Endothelial cell of umbilical vein (primary cell): Measurements from ENCODE around the gene CCDC196. TPM values are rescaled to one million over a fixed set of nuclear protein-coding genes. Genes with fewer than 3 reads are reported as not detected.

Experiments
- BruUV-seq: library from RNA; stranded (reverse); fragments of 400-500 nt; replicated peaks from 2 replicates; lab custom pipeline; 2021; lab: Mats Ljungman, UMichigan
- CTCF ChIA-PET: fragments of 300-600, 350-600 bp; sonication (Branson Sonifier 250); formaldehyde crosslinking; loops from one replicate; lab custom pipeline; 2021; ENCODE audit warnings: antibody characterized with exemption, inconsistent platforms; lab: Charles Lee
- POLR2A ChIA-PET: fragments of 300-600, 350-600 bp; sonication (Branson Sonifier 250); formaldehyde crosslinking; loops from one replicate; lab custom pipeline; 2021; ENCODE audit warnings: antibody characterized with exemption, inconsistent platforms; lab: Charles Lee
- DNase-seq: peaks from one replicate; pipeline ENCODE4 v3.0.0-alpha.2; 2011; ENCODE audit warnings: low read depth, low spot score
- FAIRE-seq: peaks from 2 replicates; lab custom pipeline; 2011; peaks lifted over from hg19 to GRCh38; lab: Jason Lieb, UNC
- H2AFZ ChIP-seq: 2 replicates; pipeline ENCODE4 v1.6.0; 2012; ENCODE audit warnings: low read depth, low read length, control low read depth, inconsistent platforms
- H3K27ac ChIP-seq: 2 replicates; pipeline ENCODE4 v1.5.1; 2011; ENCODE audit warnings: low read depth, mild to moderate bottlenecking, control low read depth, low read length, moderate library complexity; ENCODE audit not compliant: insufficient read depth
- H3K27me3 ChIP-seq, 2 experiments: 2 replicates each; pipeline versions ENCODE4 v1.6.0 to v1.6.1; 2011; ENCODE audit warnings: low read length in 2 of 2, mixed read lengths in 1 of 2; ENCODE audit not compliant: control insufficient read depth in 2 of 2, insufficient read depth in 2 of 2
- H3K36me3 ChIP-seq, 2 experiments: 2 replicates in 1 of 2; 3 replicates in 1 of 2; pipeline ENCODE4 v1.5.1; 2011; ENCODE audit warnings: low read length in 2 of 2, mild to moderate bottlenecking in 1 of 2, moderate library complexity in 1 of 2; ENCODE audit not compliant: control insufficient read depth in 2 of 2, insufficient read depth in 2 of 2; ENCODE audit errors: extremely low read depth in 1 of 2
- H3K4me1 ChIP-seq: 3 replicates; pipeline ENCODE4 v1.5.1; 2011; ENCODE audit warnings: mild to moderate bottlenecking, low read length; ENCODE audit not compliant: control insufficient read depth, insufficient read depth; ENCODE audit errors: extremely low read depth
- H3K4me2 ChIP-seq: 2 replicates; pipeline ENCODE4 v1.6.1; 2011; ENCODE audit warnings: low read length, control low read depth, mixed read lengths; ENCODE audit not compliant: insufficient read depth
- H3K4me3 ChIP-seq, 3 experiments: fragments of 200-600 bp in 1 of 3; sonication (generic), shearing (Covaris generic) in 1 of 3; replicated peaks in 1 of 3; 2 replicates each; pipeline ENCODE4 v1.5.1; 2011 to 2016; ENCODE audit warnings: control low read depth in 3 of 3, low read length in 3 of 3, mild to moderate bottlenecking in 2 of 3, inconsistent platforms in 1 of 3, low read depth in 1 of 3, moderate library complexity in 1 of 3; ENCODE audit not compliant: insufficient read depth in 1 of 3
- H3K79me2 ChIP-seq: 2 replicates; pipeline ENCODE4 v1.6.0; 2012; ENCODE audit warnings: low read length, inconsistent platforms; ENCODE audit not compliant: control insufficient read depth, insufficient read depth
- H3K9ac ChIP-seq: replicated peaks from 2 replicates; pipeline ENCODE3; 2011; ENCODE audit warnings: low read length, control low read depth; ENCODE audit not compliant: insufficient read depth; ENCODE audit errors: extremely low read depth
- H3K9me1 ChIP-seq: replicated peaks from 3 replicates; pipeline ENCODE4 v1.6.0; 2011; ENCODE audit warnings: mild to moderate bottlenecking, low read length; ENCODE audit not compliant: control insufficient read depth, insufficient read depth; ENCODE audit errors: extremely low read depth
- H3K9me3 ChIP-seq: replicated peaks from 2 replicates; pipeline ENCODE4 v1.5.1; 2012; ENCODE audit warnings: low read length, inconsistent platforms; ENCODE audit not compliant: control insufficient read depth, insufficient read depth
- H4K20me1 ChIP-seq: replicated peaks from 2 replicates; pipeline ENCODE3; 2011; ENCODE audit warnings: mild to moderate bottlenecking, low read length; ENCODE audit not compliant: control insufficient read depth, insufficient read depth; ENCODE audit errors: extremely low read depth
- EZH2 ChIP-seq: IDR thresholded peaks from 2 replicates; pipeline ENCODE4 v1.6.1; 2012; ENCODE audit warnings: borderline replicate concordance, low read depth, mild to moderate bottlenecking, moderate library complexity, low read length, inconsistent platforms; ENCODE audit not compliant: severe bottlenecking
- FOS ChIP-seq: IDR thresholded peaks from 2 replicates; pipeline ENCODE4 v1.6.1; 2011; ENCODE audit warnings: mild to moderate bottlenecking, low read length, moderate library complexity, borderline replicate concordance; ENCODE audit not compliant: insufficient read depth
- MYC ChIP-seq: IDR thresholded peaks from one replicate; pipeline ENCODE4 v1.6.1; 2011; ENCODE audit warnings: mild to moderate bottlenecking, low read depth, low read length
- POLR2A ChIP-seq: IDR thresholded peaks from 2 replicates; pipeline ENCODE4 v1.6.1; 2012; ENCODE audit warnings: low read depth, mild to moderate bottlenecking, control low read depth, low read length
- dilution Hi-C: fragments of 300-500 bp; cut with MboI; formaldehyde crosslinking; loops from one replicate; pipeline ENCODE4 v1.15.0; 2019; ENCODE audit warnings: low sequenced_read_pairs; ENCODE audit not compliant: extremely low pct_ligation_motif_present
- intact Hi-C: fragments of 100-400 bp; cut with micrococcal nuclease; formaldehyde crosslinking; loops from one replicate; pipeline ENCODE4 v1.10.0; 2022
- polyA plus RNA-seq, 4 experiments: library from polyadenylated mRNA; depleted of rRNA in 3 of 4; stranded (reverse) in 3 of 4; unstranded in 1 of 4; fragments of >200 nt; gene quantifications; 2 replicates each; pipeline versions ENCODE4 v1.2.1 to v1.2.3, GENCODE V29; 2011 to 2012; ENCODE audit warnings: missing spikeins in 1 of 4
- total RNA-seq: library from RNA; stranded (reverse); gene quantifications from 2 replicates; pipeline ENCODE4 v1.2.3, GENCODE V29; 2021

Gene CCDC196
- total and polyA plus RNA-seq, 2 donors (not counting 3 experiments of a cell fraction or from before 2014, with no cell fraction given): not detected

- no peaks in the 10 kb centered on the region for H3K9me1 ChIP-seq
- TF ChIP-seq EZH2: no peak
- no peak for TF ChIP-seq FOS
- ChIA-PET POLR2A (no interaction called here), CTCF (interaction anchor here (1.0 to 1.7 kb wide), 4 partner anchors 11 to 851 kb away, joined by 3 to 9 read pairs (median 4); partner anchors contain the start of genes ATP6V1D and EIF2S1)
- no peak overlapping the region for H3K27ac ChIP-seq
- H3K27me3 ChIP-seq: peaks cover 0 to 2% of the 10 kb centered on the region in 2 experiments
- peak overlapping the region; percentile 73 for H3K9ac ChIP-seq
- peak overlapping the region; percentile 70 for H3K4me2 ChIP-seq
- no TSS peak for BruUV-seq
- H3K4me3 ChIP-seq: peak overlapping the region; percentile 85 to 97 (median 93)
- peak overlapping the region; percentile 100 for H2AFZ ChIP-seq
- DNase-seq (peak; percentile 44), FAIRE-seq (no peak)
- peaks cover 21% of the 10 kb centered on the region for H3K4me1 ChIP-seq
- H3K36me3 ChIP-seq: no peaks in the 10 kb centered on the region
- dilution Hi-C loops (no loop called here), intact Hi-C loops (loop anchor here (5.0 kb wide), 2 partner anchors 143 to 848 kb away; partner anchors contain the start of gene ATP6V1D)
- no peaks in the 10 kb centered on the region for H3K9me3 ChIP-seq
- H3K79me2 ChIP-seq: peaks cover 3% of the 10 kb centered on the region
- peaks cover 3% of the 10 kb centered on the region for H4K20me1 ChIP-seq
Measured at GRCh38 chr14:66508846-66509621, 22.9 kb downstream of the CCDC196 start.

GRCh38 chr14:66509874-66510273 lies 23.7 kb downstream of the CCDC196 start:
- H3K9me3 ChIP-seq: no peaks in the 10 kb centered on the region
- no TSS peak for BruUV-seq
- H3K9me1 ChIP-seq: no peaks in the 10 kb centered on the region
- ChIA-PET CTCF (interaction anchor here (1.2 to 1.6 kb wide), 2 partner anchors 10 to 40 kb away, joined by 3 read pairs; no protein-coding TSS in a partner anchor), POLR2A (no interaction called here)
- no peak overlapping the region for H2AFZ ChIP-seq
- intact Hi-C loops: loop anchor here (5.0 kb wide), 2 partner anchors 142 to 847 kb away; partner anchors contain the start of gene ATP6V1D
- H3K27ac ChIP-seq: no peak overlapping the region
- H3K79me2 ChIP-seq: peaks cover 6% of the 10 kb centered on the region
- FAIRE-seq: no peak
- peaks cover 0 to 2% of the 10 kb centered on the region in 2 experiments for H3K27me3 ChIP-seq
- no peaks in the 10 kb centered on the region for H3K36me3 ChIP-seq
- H3K4me1 ChIP-seq: peaks cover 21% of the 10 kb centered on the region
- DNase-seq: no peak
- H3K9ac ChIP-seq: no peak overlapping the region
- TF ChIP-seq POLR2A: no peak
- TF ChIP-seq EZH2: peak; percentile 30
- no peak for TF ChIP-seq MYC
- H3K4me2 ChIP-seq: peak overlapping the region; percentile 70
- dilution Hi-C loops: no loop called here
- H4K20me1 ChIP-seq: peaks cover 3% of the 10 kb centered on the region
- H3K4me3 ChIP-seq: peak overlapping the region in 1 of 3 experiments; percentile 93
